Activated CD8-positive, alpha-beta memory T cell treated with anti-CD3 and anti-CD28 coated beads, Interleukin-2, amount 50 U/mL, for 48 hours (primary cell): Measurements from ENCODE around the gene SLC7A14.

Experiments
- DNase-seq: peaks from one replicate; pipeline ENCODE4 v3.0.0-alpha.2; 2020

The SLC7A14 gene

DNA sequence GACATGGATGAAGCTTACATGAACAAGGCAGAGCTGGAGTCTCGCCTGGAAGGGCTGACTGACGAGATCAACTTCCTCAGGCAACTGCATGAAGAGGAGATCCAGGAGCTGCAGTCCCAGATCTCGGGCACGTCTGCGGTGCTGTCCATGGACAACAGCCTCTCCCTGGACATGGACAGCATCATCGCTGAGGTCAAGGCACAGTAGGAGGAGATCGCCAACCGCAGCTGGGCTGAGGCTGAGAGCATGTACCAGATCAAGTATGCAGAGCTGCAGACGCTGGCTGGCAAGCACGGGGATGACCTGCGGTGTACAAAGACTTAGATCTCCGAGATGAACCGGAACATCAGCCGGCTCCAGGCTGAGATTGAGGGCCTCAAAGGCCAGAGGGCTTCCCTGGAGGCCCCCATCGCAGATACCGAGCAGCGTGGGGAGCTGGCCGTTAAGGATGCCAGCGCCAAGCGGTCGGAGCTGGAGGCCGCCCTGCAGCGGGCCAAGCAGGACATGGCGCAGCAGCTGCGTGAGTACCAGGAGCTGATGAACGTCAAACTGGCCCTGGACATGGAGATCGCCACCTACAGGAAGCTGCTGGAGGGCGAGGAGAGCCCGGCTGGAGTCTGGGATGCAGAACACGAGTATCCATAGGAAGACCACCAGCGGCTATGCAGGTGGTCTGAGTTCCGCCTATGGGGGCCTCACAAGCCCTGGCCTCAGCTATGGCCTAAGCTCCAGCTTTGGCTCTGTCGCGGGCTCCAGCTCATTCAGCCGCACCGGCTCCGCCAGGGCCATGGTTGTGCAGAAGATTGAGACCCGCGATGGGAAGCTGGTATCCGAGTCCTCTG is 89.6 kb downstream of the SLC7A14 start:
- no peak for DNase-seq

DNA sequence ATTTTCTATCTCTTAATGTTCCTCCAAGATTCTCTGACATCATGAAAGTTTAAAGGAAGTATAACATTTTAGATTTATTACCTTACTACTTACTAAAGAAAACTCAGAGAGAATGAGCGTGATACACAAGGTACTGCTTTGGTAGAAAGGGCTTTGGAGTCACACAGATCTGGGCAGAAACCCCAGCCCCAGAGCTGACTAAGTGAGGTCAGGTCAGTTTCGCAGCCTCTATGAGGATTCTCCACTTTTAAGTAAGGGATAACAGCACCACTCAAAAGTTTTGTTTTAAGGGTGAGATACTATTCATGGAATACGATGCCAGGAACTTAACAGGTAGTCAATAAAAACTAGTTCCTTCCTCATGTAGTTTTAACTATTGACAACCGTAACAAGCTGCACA is 91.1 kb downstream of the SLC7A14 start:
- DNase-seq = no peak

DNA sequence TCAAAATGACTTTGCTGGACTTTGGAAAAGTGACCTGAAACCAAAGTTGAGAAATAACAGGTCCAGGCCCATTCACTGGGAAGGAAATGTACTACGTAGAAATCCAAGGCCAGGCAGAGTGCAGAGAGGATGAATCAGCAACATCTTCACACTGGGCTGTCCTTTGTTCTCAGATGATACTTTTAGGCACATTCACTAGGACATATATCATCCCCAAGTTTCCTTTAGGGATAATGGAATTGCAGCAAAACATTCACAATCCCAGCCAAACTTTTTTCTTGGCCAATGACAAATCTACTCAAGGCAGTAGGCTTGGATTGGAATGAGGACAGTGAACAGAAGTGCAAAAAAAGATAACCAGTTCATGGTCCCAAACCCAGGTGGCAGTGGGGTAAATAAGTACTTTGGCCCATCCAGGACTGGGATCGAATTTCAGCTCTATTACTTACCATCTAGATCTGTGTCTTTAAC is 92.1 kb downstream of the SLC7A14 start:
- no peak for DNase-seq

- no peak for DNase-seq
Measured at GRCh38 chr3:170491901-170492300, 94.0 kb downstream of the SLC7A14 start.

- DNase-seq = no peak
Measured at GRCh38 chr3:170490828-170491560, 94.9 kb downstream of the SLC7A14 start.

GRCh38 chr3:170488802-170489201 is 97.1 kb downstream of the SLC7A14 start:
- no peak for DNase-seq

- no peak for DNase-seq
Measured at GRCh38 chr3:170487031-170487430, 98.8 kb downstream of the SLC7A14 start.

DNA sequence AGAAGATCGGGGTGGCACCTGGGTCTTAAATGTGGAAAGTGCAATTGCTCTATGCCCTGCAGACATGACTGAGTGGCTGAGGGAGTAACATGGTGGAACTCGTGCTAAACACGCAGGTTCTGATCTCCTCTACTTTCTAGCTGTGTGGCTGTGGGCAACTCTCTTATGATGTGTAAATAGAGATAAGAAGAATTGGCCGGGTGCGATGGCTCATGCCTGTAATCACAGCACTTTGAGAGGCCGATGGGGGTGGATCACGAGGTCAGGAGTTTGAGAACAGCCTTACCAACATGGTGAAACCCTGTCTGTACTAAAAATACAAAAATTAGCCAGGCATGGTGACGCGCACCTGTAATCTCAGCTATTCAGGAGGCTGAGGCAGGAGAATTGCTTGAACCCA is 99.5 kb downstream of the SLC7A14 start:
- no peak for DNase-seq

DNA sequence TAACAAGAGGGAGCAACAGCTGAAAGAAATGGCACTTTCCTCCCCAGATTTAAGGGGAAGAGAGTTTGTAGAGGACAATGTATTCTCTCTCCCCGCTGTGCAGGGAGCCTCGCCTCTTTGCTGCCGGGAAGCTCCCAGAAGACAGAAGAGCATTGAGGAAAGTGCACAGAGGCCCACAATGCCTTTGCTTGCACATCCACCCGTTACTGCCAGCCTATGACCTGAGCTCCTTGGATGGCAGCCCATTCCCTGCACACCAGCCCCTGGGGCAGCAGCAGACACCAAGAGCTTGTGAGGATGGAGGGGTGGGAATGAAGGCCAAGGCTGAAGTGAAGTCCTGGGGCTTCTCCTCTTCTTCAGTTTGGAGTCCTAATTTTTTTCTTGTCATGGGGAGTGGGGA is 100.2 kb downstream of the SLC7A14 start:
- no peak for DNase-seq

- no peak for DNase-seq
Measured at GRCh38 chr3:170485294-170485693, 100.6 kb downstream of the SLC7A14 start.

- no peak for DNase-seq
Measured at GRCh38 chr3:170484869-170485268, 101.0 kb downstream of the SLC7A14 start.

- no peak for DNase-seq
Measured at GRCh38 chr3:170483485-170484262, 102.2 kb downstream of the SLC7A14 start.

DNA sequence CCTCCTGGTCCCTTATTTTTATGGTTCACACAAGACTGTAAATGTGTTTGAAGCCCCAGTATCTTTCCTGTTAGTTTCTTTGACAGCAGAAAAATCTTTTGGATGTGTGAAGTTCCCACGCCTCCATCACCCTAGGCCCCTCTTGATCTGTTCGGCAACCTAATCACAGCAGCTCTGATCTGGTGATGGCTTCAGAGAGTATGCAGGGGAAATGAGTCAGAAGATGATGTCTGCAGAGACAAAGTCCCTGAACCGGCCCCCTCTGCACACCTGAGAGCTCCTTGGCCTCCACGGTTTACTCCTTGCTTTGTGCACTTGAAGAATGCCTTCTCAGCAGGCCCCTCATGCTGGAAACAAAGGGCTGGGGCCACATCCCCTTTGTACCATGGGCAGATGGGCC is 103.7 kb downstream of the SLC7A14 start:
- no peak for DNase-seq

DNA sequence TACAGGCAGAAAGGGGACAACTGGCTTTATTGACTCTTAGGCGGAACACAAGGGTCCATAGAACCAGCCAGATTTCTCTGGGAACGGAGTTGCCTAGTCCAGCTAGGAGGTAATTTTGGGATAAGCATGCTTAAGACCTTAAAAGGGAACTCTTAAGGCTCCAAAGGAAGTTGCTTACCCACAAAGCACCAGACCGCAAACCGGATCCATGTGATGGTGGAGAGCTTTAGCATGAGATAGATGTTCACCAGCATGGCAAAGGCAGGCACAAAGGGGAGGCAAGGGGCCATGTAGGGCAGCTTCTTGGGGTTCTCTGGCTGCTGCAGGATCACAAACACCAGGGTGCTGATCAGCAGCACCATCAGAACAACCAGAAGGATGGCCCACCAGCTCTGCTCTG is 105.8 kb downstream of the SLC7A14 start:
- no peak for DNase-seq

- DNase-seq = no peak
Measured at GRCh38 chr3:170477395-170477794, 108.5 kb downstream of the SLC7A14 start.

GRCh38 chr3:170476291-170476690 is 109.6 kb downstream of the SLC7A14 start:
- DNase-seq = no peak

GRCh38 chr3:170475092-170475685 is 110.7 kb downstream of the SLC7A14 start:
- DNase-seq = no peak

GRCh38 chr3:170473358-170473757 is 112.5 kb downstream of the SLC7A14 start:
- DNase-seq = no peak

DNA sequence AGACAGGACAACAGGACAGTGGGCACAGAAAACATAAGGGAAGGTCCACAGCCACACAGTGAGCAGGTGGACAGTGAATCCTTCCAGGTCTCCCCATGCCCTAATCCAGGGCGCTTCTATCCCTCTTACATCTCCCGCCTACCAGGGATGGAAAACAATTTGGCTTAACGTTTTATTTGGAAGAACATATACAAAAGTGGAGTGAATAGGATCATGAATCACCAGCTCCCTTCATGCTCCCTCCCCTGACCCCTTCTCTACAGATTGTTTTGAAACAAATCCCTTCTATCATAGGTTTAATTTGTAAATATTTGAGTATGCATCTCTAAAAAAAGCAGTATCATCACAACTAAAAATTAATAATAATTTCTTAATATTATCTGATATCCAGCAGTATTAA is 114.7 kb downstream of the SLC7A14 start:
- no peak for DNase-seq

DNA sequence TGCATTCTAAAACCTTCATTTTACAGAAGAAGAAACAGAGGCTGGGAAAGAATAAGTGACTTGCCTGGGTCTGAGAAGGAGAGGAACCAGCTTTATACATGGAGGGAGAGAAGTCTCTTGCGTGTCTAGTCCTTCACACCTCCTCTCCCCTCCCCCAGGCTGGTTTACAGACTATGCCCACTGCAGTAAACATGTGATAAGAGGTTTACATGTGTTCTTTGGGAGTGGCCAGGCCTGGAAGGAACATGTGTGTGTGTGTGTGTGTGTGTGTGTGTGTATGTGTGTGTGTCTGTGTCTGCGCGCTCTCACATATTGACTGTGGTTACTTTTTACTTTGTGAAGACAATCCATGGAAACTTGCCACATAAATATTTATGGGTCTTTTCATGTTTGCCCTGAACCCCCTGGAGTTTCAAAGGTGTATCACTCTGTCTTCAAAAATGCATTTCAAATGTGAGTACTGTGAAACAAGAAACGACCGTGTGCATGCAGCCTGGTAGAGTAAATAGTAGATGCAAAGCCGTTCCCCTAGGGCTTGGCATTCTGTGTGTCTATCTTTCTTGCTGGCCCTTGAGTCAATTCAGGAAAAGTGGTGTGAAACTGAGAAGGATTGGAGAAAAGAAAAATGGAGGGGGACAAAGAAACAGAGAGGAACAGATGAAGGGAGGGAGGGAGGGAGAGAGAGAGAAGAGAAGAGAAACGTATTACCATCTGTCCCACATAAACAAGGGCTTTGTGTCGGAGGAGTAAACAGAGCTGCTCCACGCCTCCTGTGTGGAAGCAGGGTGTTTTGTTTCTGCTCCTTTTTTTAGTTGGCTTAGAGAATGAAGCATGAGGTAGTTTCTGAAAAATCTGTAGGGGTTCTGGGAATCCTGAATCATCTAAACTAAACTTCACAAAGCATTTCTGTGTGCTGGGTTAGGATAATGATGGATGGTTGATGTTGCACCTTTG is 115.5 kb downstream of the SLC7A14 start:
- no peak for DNase-seq

DNA sequence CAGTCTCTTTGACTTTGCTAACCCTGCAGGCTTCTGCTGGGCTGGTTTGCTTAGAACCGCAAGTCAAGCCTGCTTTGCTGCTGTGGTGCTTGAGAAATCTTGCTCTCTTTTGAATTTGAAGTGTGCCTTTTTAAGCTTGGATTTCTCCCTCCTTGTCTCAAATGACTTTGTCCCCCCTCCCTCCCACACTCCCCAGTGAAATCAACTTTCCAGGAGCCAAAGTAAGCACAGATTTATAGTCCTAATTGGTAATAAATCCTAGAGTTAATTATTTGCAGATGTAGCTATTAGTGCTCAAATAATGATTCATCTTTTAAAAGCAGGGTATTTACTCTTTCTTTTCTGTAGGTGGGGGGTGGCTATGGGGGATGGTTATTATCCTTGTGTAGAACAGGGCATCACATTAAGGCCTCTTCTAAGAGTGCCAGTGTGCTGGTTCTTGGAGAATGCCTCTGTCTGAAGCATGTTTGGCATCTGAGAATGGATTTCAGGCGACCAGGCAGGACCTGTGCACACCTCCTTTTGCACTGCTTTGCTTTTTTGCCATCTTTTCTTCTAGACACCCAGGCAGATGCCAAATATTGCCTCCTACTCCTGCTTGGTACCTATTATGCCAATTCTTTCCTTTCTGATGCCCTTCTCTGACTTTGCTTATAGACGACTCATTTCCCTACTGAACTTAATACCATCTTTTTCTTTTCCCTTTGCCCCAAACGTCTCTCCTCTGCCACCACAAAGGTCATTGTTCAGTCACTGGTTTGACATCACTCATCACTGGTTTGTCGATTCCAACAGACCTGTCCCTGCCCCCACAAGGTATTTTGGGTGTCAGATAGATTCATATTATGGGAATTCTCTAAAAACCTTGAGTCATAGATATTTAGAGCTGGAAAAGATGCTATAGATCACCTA is 116.5 kb downstream of the SLC7A14 start:
- no peak for DNase-seq
